AG04449 (cell line): Measurements from ENCODE around the gene STT3A.

Experiments
- CTCF ChIA-PET: fragments of 350-600 bp; formaldehyde crosslinking; extraction: SDS; loops from one replicate; lab custom pipeline; 2021; ENCODE audit warnings: antibody characterized with exemption; lab: Yijun Ruan, JAX
- POLR2A ChIA-PET: fragments of 400-600, 350-600 bp; formaldehyde crosslinking; extraction: SDS; loops from one replicate; lab custom pipeline; 2020; ENCODE audit warnings: antibody characterized with exemption, inconsistent platforms; lab: Yijun Ruan, JAX
- DNase-seq: peaks from one replicate; pipeline ENCODE4 v3.0.0-alpha.2; 2010; ENCODE audit warnings: low read depth, low spot score
- H3K4me3 ChIP-seq: 2 replicates; pipeline ENCODE4 v1.5.1; 2011; ENCODE audit warnings: low read depth, mild to moderate bottlenecking, control low read depth, low read length
- TF ChIP-seq, protein P1 (sequence below): IDR thresholded peaks from one replicate; pipeline ENCODE4 v1.5.1; 2011; ENCODE audit warnings: mild to moderate bottlenecking, moderate library complexity, low read length, control low read depth, inconsistent platforms; ENCODE audit not compliant: insufficient read depth; ENCODE audit errors: missing control alignments

STT3A gene

DNA sequence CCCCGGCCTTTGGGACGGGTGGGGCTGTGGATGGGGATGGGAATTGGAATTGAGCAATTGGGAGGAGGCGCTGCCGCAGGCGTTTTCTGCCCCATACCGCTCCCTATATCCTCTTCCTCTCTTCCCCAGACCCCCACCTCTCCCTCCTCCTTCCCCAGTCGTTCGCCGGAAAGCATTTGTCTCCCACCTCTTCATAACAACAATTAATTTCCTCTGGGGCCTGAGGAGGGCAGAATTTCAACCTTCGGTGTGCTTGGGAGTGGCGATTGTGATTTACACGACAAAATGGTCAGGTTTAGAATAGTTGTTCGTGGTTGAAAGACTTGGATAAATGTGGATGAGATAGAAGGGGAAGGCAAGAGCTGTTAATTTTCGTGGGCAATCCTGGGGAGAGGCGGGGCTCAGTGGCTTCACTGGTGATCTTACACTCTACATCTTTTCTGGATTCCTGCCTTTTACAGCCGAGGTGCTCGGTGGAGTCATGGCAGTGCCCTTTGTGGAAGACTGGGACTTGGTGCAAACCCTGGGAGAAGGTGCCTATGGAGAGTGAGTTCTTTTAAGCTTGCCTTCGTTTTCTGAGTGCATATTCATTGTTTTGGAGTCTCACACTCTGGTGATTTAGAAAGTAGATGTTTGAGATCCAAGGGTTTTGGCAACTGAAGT, 33.8 kb downstream of the STT3A start:
- POLR2A ChIA-PET = interaction anchor here (1.5 kb wide), 1 partner anchor 57 kb away, joined by 6 read pairs; the partner anchor contains the start of gene EI24
- H3K4me3 ChIP-seq = peak overlapping the region; percentile 73
- TF ChIP-seq, protein P1, sequence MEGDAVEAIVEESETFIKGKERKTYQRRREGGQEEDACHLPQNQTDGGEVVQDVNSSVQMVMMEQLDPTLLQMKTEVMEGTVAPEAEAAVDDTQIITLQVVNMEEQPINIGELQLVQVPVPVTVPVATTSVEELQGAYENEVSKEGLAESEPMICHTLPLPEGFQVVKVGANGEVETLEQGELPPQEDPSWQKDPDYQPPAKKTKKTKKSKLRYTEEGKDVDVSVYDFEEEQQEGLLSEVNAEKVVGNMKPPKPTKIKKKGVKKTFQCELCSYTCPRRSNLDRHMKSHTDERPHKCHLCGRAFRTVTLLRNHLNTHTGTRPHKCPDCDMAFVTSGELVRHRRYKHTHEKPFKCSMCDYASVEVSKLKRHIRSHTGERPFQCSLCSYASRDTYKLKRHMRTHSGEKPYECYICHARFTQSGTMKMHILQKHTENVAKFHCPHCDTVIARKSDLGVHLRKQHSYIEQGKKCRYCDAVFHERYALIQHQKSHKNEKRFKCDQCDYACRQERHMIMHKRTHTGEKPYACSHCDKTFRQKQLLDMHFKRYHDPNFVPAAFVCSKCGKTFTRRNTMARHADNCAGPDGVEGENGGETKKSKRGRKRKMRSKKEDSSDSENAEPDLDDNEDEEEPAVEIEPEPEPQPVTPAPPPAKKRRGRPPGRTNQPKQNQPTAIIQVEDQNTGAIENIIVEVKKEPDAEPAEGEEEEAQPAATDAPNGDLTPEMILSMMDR = peak; percentile 17
- no peak for DNase-seq
- CTCF ChIA-PET = interaction anchor here (0.9 to 1.5 kb wide), 6 partner anchors 10 to 1556 kb away, joined by 3 to 8 read pairs (median 3); no protein-coding TSS in a partner anchor

DNA sequence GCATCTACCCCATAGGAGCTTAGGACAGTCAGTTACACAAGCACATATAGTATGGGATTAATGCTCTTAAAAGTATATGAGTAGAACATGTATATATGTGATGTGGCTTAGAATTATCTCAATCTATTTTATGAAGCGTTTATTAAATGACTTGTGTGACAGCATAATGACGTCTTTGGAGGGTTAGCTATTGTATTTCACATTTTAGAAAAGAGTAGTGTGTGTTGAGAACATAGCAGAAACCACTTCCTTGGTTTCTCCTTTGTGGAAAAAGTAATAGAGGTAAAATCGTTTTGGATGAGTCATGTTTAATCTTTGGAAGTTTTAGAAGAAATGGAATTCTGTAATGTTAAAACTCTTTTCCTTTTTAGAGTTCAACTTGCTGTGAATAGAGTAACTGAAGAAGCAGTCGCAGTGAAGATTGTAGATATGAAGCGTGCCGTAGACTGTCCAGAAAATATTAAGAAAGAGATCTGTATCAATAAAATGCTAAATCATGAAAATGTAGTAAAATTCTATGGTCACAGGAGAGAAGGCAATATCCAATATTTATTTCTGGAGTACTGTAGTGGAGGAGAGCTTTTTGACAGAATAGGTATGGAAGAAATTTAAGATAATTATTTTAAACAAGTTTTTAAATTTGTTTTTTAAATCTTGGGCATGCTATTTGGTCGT, 34.7 kb downstream of the STT3A start:
- H3K4me3 ChIP-seq = peak overlapping the region; percentile 73
- no peak for DNase-seq
- TF ChIP-seq, protein P1 = no peak
- CTCF ChIA-PET = interaction anchor here (0.9 to 1.5 kb wide), 5 partner anchors 9 to 1557 kb away, joined by 3 to 8 read pairs (median 3); no protein-coding TSS in a partner anchor
- POLR2A ChIA-PET = no interaction called here

DNA sequence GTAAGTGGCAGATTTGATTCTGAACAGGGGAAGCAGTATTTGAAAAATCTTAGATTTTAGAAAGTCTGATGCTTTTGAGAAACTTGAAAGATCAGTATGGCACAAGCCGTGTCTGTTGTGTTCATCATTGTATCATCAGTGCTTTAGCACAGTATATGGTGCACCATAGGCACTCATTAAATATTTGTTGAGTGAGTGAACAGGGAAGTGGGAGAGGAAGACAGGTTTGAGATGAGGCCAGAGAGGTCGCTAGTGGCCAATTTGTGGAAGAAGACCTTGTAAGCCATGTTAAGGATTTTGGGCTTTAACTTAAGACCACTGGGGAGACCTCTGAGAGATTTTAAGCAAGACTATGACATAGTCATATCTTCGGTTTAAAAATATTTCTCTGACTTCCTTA, 45.2 kb downstream of the STT3A start:
- no peak overlapping the region for H3K4me3 ChIP-seq
- CTCF ChIA-PET = no interaction called here
- TF ChIP-seq, protein P1 = no peak
- POLR2A ChIA-PET = no interaction called here
- DNase-seq = no peak

DNA sequence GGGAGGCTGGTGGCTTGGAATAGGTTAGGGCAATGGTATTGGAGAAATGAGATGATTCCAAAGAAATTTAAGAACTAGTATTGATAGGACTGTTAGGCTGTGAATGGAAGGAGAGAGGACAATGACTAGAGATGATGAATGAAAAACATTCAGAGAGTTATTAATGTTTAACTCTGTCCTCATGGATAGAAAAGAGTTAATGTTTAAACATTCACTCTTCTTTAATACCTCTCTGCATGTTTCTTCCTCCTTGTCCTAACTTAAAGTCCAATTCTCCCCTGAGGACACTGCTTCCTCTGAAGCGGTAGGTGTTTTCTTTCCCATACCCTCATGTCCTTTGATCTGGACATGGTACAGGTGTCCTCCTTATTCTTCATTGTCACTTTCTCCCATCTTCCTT, 45.7 kb downstream of the STT3A start:
- CTCF ChIA-PET = no interaction called here
- POLR2A ChIA-PET = no interaction called here
- no peak overlapping the region for H3K4me3 ChIP-seq
- TF ChIP-seq, protein P1 = no peak
- DNase-seq = no peak

DNA sequence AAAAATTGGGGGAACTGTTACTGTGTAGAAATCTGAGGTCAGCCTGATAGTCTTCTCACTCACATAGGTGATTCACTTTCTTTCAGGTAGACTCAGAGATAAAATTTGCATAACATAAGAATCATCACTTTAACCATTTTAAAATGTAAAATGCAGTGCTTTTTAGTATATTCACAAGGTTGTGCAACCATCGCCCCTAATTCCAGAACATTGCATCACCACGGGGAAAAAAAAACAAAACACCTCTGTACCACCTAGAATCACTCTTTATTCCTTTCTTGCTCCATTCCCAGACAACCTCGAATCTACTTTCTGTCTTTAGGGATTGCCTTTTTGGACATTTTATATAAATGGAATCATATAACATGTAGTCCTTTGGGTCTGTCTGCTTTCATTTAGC, 53.2 kb downstream of the STT3A start:
- POLR2A ChIA-PET = no interaction called here
- no peak for DNase-seq
- TF ChIP-seq, protein P1 = no peak

DNA sequence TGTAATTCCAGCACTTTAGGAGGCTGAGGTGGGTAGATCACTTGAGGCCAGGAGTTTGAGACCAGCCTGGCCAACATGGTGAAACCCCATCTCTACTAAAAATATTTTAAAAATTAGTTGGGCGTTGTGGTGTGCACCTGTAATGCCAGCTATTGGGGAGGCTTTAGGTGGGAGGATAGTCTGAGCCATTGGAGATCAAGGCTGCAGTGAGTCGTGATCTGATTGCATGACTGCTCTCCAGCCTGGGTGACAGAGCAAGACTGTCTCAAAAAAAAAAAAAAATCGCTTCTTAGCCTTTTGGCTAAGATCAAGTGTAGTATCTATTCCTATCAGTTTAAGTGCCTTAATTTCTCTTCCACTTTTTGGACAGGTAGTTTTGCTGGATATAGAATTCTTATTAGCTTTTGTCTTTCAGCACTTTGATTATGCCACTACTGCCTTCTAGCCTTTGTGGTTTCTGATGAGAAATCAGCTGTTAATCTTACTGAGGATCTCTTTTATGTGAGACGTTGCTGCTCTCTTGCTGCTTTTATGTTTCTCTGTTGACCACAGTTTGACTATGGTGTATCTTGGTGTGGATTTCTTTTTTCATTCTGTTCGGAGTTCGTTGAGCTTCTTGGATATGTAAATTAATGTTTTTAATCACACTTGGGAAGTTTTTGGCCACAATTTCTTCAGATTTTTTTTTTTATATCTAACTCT, 57.0 kb downstream of the STT3A start:
- POLR2A ChIA-PET = no interaction called here
- CTCF ChIA-PET = interaction anchor here (1.0 kb wide), 1 partner anchor 31 kb away, joined by 3 read pairs; the partner anchor contains the start of gene ACRV1
- H3K4me3 ChIP-seq = no peak overlapping the region
- TF ChIP-seq, protein P1 = no peak
- no peak for DNase-seq

More for the DNA sequence above, 53.2 kb downstream of the STT3A start:
- no peak overlapping the region for H3K4me3 ChIP-seq
- CTCF ChIA-PET = no interaction called here
